ENCODE data around the gene DCLK3.

DNA sequence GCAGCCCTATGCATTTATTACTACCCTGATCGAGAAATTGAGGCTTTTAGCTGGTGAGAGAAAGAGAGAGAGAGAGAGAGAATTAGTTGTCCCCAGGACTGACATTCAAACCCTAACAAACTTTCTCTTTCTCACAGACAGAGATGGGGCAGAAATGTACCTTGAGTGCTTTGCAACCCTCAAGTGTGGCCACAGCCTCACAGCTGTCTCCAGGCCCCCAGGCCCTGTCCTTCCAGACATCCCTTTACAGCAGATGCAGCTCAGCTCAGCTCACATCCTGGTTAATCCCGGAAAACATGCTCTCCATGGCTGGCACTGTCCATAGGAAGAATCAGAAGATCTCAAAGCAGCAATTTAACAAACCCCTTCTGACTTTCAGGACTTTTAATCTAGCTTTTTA is 67.6 kb downstream of the DCLK3 start:
- TF ChIP-seq, protein P1, sequence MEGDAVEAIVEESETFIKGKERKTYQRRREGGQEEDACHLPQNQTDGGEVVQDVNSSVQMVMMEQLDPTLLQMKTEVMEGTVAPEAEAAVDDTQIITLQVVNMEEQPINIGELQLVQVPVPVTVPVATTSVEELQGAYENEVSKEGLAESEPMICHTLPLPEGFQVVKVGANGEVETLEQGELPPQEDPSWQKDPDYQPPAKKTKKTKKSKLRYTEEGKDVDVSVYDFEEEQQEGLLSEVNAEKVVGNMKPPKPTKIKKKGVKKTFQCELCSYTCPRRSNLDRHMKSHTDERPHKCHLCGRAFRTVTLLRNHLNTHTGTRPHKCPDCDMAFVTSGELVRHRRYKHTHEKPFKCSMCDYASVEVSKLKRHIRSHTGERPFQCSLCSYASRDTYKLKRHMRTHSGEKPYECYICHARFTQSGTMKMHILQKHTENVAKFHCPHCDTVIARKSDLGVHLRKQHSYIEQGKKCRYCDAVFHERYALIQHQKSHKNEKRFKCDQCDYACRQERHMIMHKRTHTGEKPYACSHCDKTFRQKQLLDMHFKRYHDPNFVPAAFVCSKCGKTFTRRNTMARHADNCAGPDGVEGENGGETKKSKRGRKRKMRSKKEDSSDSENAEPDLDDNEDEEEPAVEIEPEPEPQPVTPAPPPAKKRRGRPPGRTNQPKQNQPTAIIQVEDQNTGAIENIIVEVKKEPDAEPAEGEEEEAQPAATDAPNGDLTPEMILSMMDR (IDR thresholded peaks at IDR 0.05; ENCODE audit: low read length), result no peak
- TF ChIP-seq EZH2phosphoT487 (IDR thresholded peaks at IDR 0.05; ENCODE audit: low read length), result no peak

Data from MM.1S (cell line).